HG02759 (cell line): ENCODE data around the gene PDE10A.

Source experiments
- ATAC-seq: cut with Tn5 transposase; IDR thresholded peaks from one replicate; pipeline ENCODE4 v1.9.1; 2021; ENCODE audit warnings: mild to moderate bottlenecking, moderate library complexity; ENCODE audit not compliant: unreplicated experiment

Gene PDE10A

GRCh38 chr6:165300422-165300936 lies 362.6 kb downstream of the PDE10A start:
- ATAC-seq = no peak

- ATAC-seq = no peak
Measured at GRCh38 chr6:165298875-165299274, 364.2 kb downstream of the PDE10A start.

- ATAC-seq = no peak
Measured at GRCh38 chr6:165298402-165298801, 364.6 kb downstream of the PDE10A start.

GRCh38 chr6:165292657-165293056 lies 370.4 kb downstream of the PDE10A start:
- no peak for ATAC-seq
